Measurements from ENCODE around the gene GPATCH2L. TPM values are rescaled to one million over a fixed set of nuclear protein-coding genes. Genes with fewer than 3 reads are reported as not detected.

GPATCH2L gene
- total and polyA plus RNA-seq, 2 donors (not counting 1 experiment from before 2014, with no cell fraction given) = 17.4 to 82.7 TPM

DNA sequence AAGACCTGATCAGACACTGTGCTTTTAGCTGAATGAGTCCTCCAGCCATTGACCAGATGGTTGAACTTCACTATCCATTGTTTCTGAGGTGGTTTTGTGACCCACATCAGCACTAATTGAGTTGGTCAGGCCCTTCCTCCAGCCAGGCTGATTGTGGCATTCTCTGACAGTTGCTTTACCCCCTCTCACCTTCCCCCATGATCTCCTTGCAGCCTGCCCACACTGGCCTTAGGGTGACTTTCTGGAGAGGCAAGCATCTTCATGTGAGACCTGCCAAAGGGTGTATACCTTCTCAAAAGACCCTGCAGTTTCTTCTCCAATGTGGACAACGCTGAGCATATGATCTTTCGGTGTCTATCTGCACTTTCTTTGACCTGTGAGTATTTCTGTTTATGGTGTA is 83.9 kb downstream of the GPATCH2L start:
- Mint-ChIP-seq H3K27ac (no peak overlapping the region), H3K4me3 (no peak overlapping the region), H3K4me1 (peaks cover 8% of the 10 kb centered on the region), H3K27me3 (peaks cover 3% of the 10 kb centered on the region), H3K9me3 (ENCODE audit: insufficient read depth) (peaks cover 5% of the 10 kb centered on the region)
- H3K4me1 ChIP-seq (ENCODE audit: control insufficient read depth in 2 of 2, insufficient read depth in 2 of 2, low read length in 2 of 2) = no peaks in the 10 kb centered on the region
- peaks cover 0 to 3% (median 3%) of the 10 kb centered on the region in 3 donors for H3K9me3 ChIP-seq (ENCODE audit: control extremely low read depth in 1 of 3, control insufficient read depth in 2 of 3, insufficient read depth in 1 of 3, low read length in 2 of 3)
- H3K79me2 ChIP-seq (ENCODE audit: control insufficient read depth, insufficient read depth, low read length) = no peaks in the 10 kb centered on the region
- no CpG with 5 or more reads among the region's 2 CpGs for WGBS (ENCODE audit: insufficient coverage)
- ATAC-seq (ENCODE audit: low read depth) (no peak), DNase-seq (no peak)
- no peak overlapping the region for H3K9ac ChIP-seq (ENCODE audit: low read length)
- no peaks in the 10 kb centered on the region for H4K20me1 ChIP-seq (ENCODE audit: control insufficient read depth, insufficient read depth, low read length, poor library complexity, severe bottlenecking)
- H2AFZ ChIP-seq (ENCODE audit: insufficient read depth, low read depth, low read length, poor library complexity, severe bottlenecking) = no peak overlapping the region
- H3K36me3 ChIP-seq (replicated peaks in 1 of 2; ENCODE audit: control extremely low read depth in 1 of 2, control insufficient read depth in 1 of 2, extremely low read depth in 1 of 2, insufficient read depth in 2 of 2, low read length in 1 of 2) = no peaks in the 10 kb centered on the region
- intact Hi-C loops (cut with micrococcal nuclease) = no loop called here
- ChIA-PET POLR2A (no interaction called here), CTCF (no interaction called here)
- H3K27ac ChIP-seq (ENCODE audit: low read length in 2 of 2) = no peak overlapping the region
- no peaks in the 10 kb centered on the region for H3K27me3 ChIP-seq (replicated peaks in 1 of 4; ENCODE audit: control extremely low read depth in 1 of 4, control insufficient read depth in 3 of 4, insufficient read depth in 4 of 4, low read length in 3 of 4)
- no peak overlapping the region for H3K4me3 ChIP-seq (ENCODE audit: control extremely low read depth in 1 of 5, extremely low read depth in 1 of 5, insufficient read depth in 1 of 5, low read depth in 2 of 5, low read length in 4 of 5)
- no peak for TF ChIP-seq EZH2 (IDR thresholded peaks at IDR 0.05; ENCODE audit: borderline replicate concordance, insufficient read depth, low read depth, low read length, poor library complexity, severe bottlenecking)
- TF ChIP-seq, protein P1, sequence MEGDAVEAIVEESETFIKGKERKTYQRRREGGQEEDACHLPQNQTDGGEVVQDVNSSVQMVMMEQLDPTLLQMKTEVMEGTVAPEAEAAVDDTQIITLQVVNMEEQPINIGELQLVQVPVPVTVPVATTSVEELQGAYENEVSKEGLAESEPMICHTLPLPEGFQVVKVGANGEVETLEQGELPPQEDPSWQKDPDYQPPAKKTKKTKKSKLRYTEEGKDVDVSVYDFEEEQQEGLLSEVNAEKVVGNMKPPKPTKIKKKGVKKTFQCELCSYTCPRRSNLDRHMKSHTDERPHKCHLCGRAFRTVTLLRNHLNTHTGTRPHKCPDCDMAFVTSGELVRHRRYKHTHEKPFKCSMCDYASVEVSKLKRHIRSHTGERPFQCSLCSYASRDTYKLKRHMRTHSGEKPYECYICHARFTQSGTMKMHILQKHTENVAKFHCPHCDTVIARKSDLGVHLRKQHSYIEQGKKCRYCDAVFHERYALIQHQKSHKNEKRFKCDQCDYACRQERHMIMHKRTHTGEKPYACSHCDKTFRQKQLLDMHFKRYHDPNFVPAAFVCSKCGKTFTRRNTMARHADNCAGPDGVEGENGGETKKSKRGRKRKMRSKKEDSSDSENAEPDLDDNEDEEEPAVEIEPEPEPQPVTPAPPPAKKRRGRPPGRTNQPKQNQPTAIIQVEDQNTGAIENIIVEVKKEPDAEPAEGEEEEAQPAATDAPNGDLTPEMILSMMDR (IDR thresholded peaks at IDR 0.05) = no peak
- no peak overlapping the region for H3K4me2 ChIP-seq (replicated peaks; ENCODE audit: low read depth, low read length, poor library complexity, severe bottlenecking)

DNA sequence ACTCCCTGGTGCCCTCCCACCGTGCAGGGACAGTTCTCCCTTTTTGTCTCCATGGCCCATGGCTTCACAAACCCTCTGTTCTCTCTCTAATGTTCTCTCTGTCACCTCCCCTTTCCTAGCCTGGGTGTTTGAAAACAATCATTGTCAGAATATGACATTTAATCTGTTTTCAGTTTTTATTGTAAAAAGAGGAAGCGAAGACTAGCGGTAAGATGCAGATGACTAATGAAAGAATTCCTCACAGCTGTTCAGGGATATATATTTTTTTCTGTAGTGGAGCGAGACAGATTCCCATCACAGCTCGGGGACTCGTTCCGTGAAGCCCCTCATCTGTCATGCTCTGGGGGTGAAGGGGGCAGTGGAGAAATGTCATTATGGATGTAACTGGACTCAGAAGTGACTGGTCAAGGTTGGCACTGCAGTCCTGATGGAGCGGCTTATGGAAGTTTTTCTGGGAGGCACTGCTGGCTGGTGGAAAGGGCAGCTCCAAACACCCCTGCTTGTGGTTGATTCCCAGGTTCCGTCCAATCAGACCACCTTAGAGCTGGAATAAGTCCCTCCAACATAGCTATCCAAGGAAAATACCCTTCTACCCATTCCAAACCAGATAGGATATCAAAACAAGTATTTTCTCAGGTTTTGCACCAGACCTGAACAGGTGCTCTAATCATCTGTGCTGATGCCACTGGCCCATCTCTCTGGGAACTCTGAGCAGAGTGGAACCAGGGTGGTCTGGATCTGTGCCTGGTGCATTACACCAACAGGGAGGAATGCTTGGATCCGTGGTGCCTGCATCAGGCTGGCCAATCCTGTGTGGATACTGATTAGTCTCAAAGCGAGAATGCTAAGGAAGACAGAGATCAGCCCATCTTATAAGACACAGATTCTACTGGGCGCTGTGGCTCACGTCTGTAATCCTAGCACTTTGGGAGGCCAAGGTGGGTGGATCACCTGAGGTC is 84.7 kb downstream of the GPATCH2L start:
- H3K9ac ChIP-seq (ENCODE audit: low read length) = no peak overlapping the region
- H3K4me3 Mint-ChIP-seq = no peak overlapping the region
- H3K4me2 ChIP-seq (replicated peaks; ENCODE audit: low read depth, low read length, poor library complexity, severe bottlenecking) = no peak overlapping the region
- POLR2A ChIA-PET = no interaction called here
- H3K4me1 ChIP-seq (ENCODE audit: control insufficient read depth in 2 of 2, insufficient read depth in 2 of 2, low read length in 2 of 2) = no peaks in the 10 kb centered on the region
- H3K27me3 ChIP-seq (replicated peaks in 1 of 4; ENCODE audit: control extremely low read depth in 1 of 4, control insufficient read depth in 3 of 4, insufficient read depth in 4 of 4, low read length in 3 of 4) = no peaks in the 10 kb centered on the region
- DNase-seq = no peak
- no peak overlapping the region for H3K4me3 ChIP-seq (ENCODE audit: control extremely low read depth in 1 of 5, extremely low read depth in 1 of 5, insufficient read depth in 1 of 5, low read depth in 2 of 5, low read length in 4 of 5)
- no peak for ATAC-seq (ENCODE audit: low read depth)
- H3K4me1 Mint-ChIP-seq = peaks cover 8% of the 10 kb centered on the region
- no peak for TF ChIP-seq EZH2 (IDR thresholded peaks at IDR 0.05; ENCODE audit: borderline replicate concordance, insufficient read depth, low read depth, low read length, poor library complexity, severe bottlenecking)
- TF ChIP-seq, protein P1 (IDR thresholded peaks at IDR 0.05) = no peak
- no peak overlapping the region for H3K27ac ChIP-seq (ENCODE audit: low read length in 2 of 2)
- H3K27ac Mint-ChIP-seq = no peak overlapping the region
- no peak overlapping the region for H2AFZ ChIP-seq (ENCODE audit: insufficient read depth, low read depth, low read length, poor library complexity, severe bottlenecking)
- H3K36me3 ChIP-seq (replicated peaks in 1 of 2; ENCODE audit: control extremely low read depth in 1 of 2, control insufficient read depth in 1 of 2, extremely low read depth in 1 of 2, insufficient read depth in 2 of 2, low read length in 1 of 2) = no peaks in the 10 kb centered on the region
- intact Hi-C loops (cut with micrococcal nuclease) = no loop called here
- WGBS (ENCODE audit: insufficient coverage) = 67% methylated on average over 11 of the region's 13 CpGs
- CTCF ChIA-PET = no interaction called here
- H4K20me1 ChIP-seq (ENCODE audit: control insufficient read depth, insufficient read depth, low read length, poor library complexity, severe bottlenecking) = no peaks in the 10 kb centered on the region
- peaks cover 3% of the 10 kb centered on the region for H3K27me3 Mint-ChIP-seq
- peaks cover under 1 to 3% (median 3%) of the 10 kb centered on the region in 3 donors for H3K9me3 ChIP-seq (ENCODE audit: control extremely low read depth in 1 of 3, control insufficient read depth in 2 of 3, insufficient read depth in 1 of 3, low read length in 2 of 3)
- H3K9me3 Mint-ChIP-seq (ENCODE audit: insufficient read depth) = peaks cover 5% of the 10 kb centered on the region
- no peaks in the 10 kb centered on the region for H3K79me2 ChIP-seq (ENCODE audit: control insufficient read depth, insufficient read depth, low read length)

Measured in B cell (primary cell).